Spleen (tissue), 3 donors: ENCODE results near the gene ZG16.
"Not testable (repeated sequence)": the region's sequence is repeated elsewhere in the genome, so short reads cannot be mapped to it uniquely, and the experiment has no call there.

Source experiments
- POLR2A ChIP-seq, 3 donors: fragments of 450-650 bp; IDR thresholded peaks; one replicate each; pipeline ENCODE4 v1.5.1; 2017; ENCODE audit warnings: antibody characterized with exemption in 3 of 3, mild to moderate bottlenecking in 1 of 3
- POLR2AphosphoS5 ChIP-seq, 3 donors: sonication (generic); formaldehyde crosslinking; IDR thresholded peaks; one replicate each; pipeline ENCODE4 v1.5.1; 2017; ENCODE audit warnings: antibody characterized with exemption in 3 of 3

- not testable (repeated sequence) for TF ChIP-seq POLR2A, POLR2AphosphoS5 (IDR thresholded peaks at IDR 0.05)
Measured at GRCh38 chr16:29783094-29783953, 5.3 kb downstream of the ZG16 start.
